ENCODE results near the gene PRDM16. TPM values are rescaled to one million over a fixed set of nuclear protein-coding genes. Genes with fewer than 3 reads are reported as not detected.

PRDM16 gene
- total and polyA plus RNA-seq, 2 of the 13 experiments (the other 11 are each of a cell fraction or from before 2014, with no cell fraction given), result 0.15 to 0.81 TPM

- no peak for TF ChIP-seq HMGXB3 (CRISPR knock-in tag; IDR thresholded peaks at IDR 0.05; ENCODE audit: borderline replicate concordance)
- 0 out of 2 replicates have a peak, but pooled peaks have one; percentile 27 for TF ChIP-seq MYC (CRISPR knock-in tag; IDR thresholded peaks at IDR 0.05; ENCODE audit: borderline replicate concordance)
- no peak for TF ChIP-seq TFDP2 (CRISPR knock-in tag; IDR thresholded peaks at IDR 0.05)
- TF ChIP-seq EED (CRISPR knock-in tag; IDR thresholded peaks at IDR 0.05), result no peak
- TF ChIP-seq ZGPAT (CRISPR knock-in tag; IDR thresholded peaks at IDR 0.05), result no peak
- no peak for TF ChIP-seq ZNF567 (CRISPR knock-in tag; IDR thresholded peaks at IDR 0.05; ENCODE audit: borderline replicate concordance)
- TF ChIP-seq ZNF691 (CRISPR knock-in tag; IDR thresholded peaks at IDR 0.05; ENCODE audit: borderline replicate concordance, low read depth), result no peak
- no peak for TF ChIP-seq IKZF1 (IDR thresholded peaks at IDR 0.05)
- TF ChIP-seq AHR (CRISPR knock-in tag; IDR thresholded peaks at IDR 0.05), result no peak
- TF ChIP-seq THRA (CRISPR knock-in tag; IDR thresholded peaks at IDR 0.05; ENCODE audit: borderline replicate concordance), result no peak
- TF ChIP-seq TARDBP (CRISPR knock-in tag; IDR thresholded peaks at IDR 0.05), result no peak
- no peak for TF ChIP-seq KMT2B (CRISPR knock-in tag; IDR thresholded peaks at IDR 0.05)
Measured at GRCh38 chr1:3455670-3456448, 386.9 kb downstream of the PRDM16 start (continued).
